Central memory CD8-positive, alpha-beta T cell (primary cell): ENCODE measurements around the gene MAPK10.

Source experiments
- ATAC-seq: fragments of 150-1000 bp; cut with Tn5 transposase; replicated peaks from 2 replicates; pipeline ENCODE4 v1.10.0; 2022; ENCODE audit warnings: mild to moderate bottlenecking, moderate FRiP score, moderate number of reproducible peaks; ENCODE audit not compliant: poor library complexity, severe bottlenecking; ENCODE audit errors: extremely low read depth
- DNase-seq, 2 donors: peaks; one replicate each; pipeline ENCODE4 v3.0.0; 2021; ENCODE audit warnings: low spot score in 2 of 2
- H3K27ac Mint-ChIP-seq: one replicate; pipeline ENCODE4 v1.8.0; 2022; ENCODE audit warnings: low read depth, mild to moderate bottlenecking, moderate library complexity, mixed read lengths
- H3K27me3 Mint-ChIP-seq: one replicate; pipeline ENCODE4 v1.8.0; 2022; ENCODE audit warnings: mixed read lengths
- H3K36me3 Mint-ChIP-seq: one replicate; pipeline ENCODE4 v1.8.0; 2022; ENCODE audit warnings: mild to moderate bottlenecking, moderate library complexity, mixed read lengths; ENCODE audit not compliant: insufficient read depth
- H3K4me1 Mint-ChIP-seq: one replicate; pipeline ENCODE4 v1.8.0; 2022; ENCODE audit warnings: mixed read lengths
- H3K4me3 Mint-ChIP-seq: one replicate; pipeline ENCODE4 v1.8.0; 2022; ENCODE audit warnings: mild to moderate bottlenecking, moderate library complexity, mixed read lengths
- H3K9me3 Mint-ChIP-seq: one replicate; pipeline ENCODE4 v1.8.0; 2022; ENCODE audit warnings: mixed read lengths

Gene MAPK10

GRCh38 chr4:86296865-86297264 is 63.0 kb downstream of the MAPK10 start:
- Mint-ChIP-seq H3K27me3 (no peaks in the 10 kb centered on the region), H3K4me3 (no peak overlapping the region), H3K4me1 (no peaks in the 10 kb centered on the region), H3K9me3 (peaks cover 17% of the 10 kb centered on the region), H3K36me3 (no peaks in the 10 kb centered on the region), H3K27ac (no peak overlapping the region)
- ATAC-seq (no peak), DNase-seq (no peak)

GRCh38 chr4:86294883-86295282 is 65.0 kb downstream of the MAPK10 start:
- Mint-ChIP-seq H3K4me3 (no peak overlapping the region), H3K27ac (no peak overlapping the region), H3K27me3 (no peaks in the 10 kb centered on the region), H3K4me1 (no peaks in the 10 kb centered on the region), H3K36me3 (no peaks in the 10 kb centered on the region), H3K9me3 (peaks cover 20% of the 10 kb centered on the region)
- no peak for ATAC-seq
- DNase-seq = no peak

GRCh38 chr4:86291180-86291579 is 68.7 kb downstream of the MAPK10 start:
- Mint-ChIP-seq H3K4me1 (no peaks in the 10 kb centered on the region), H3K4me3 (no peak overlapping the region), H3K36me3 (no peaks in the 10 kb centered on the region), H3K9me3 (peaks cover 22% of the 10 kb centered on the region), H3K27me3 (no peaks in the 10 kb centered on the region), H3K27ac (no peak overlapping the region)
- no peak for ATAC-seq
- no peak for DNase-seq

GRCh38 chr4:86286726-86287125 is 73.1 kb downstream of the MAPK10 start:
- no peak for DNase-seq
- Mint-ChIP-seq H3K27ac (no peak overlapping the region), H3K27me3 (no peaks in the 10 kb centered on the region), H3K4me1 (no peaks in the 10 kb centered on the region), H3K4me3 (no peak overlapping the region), H3K9me3 (peaks cover 13% of the 10 kb centered on the region), H3K36me3 (no peaks in the 10 kb centered on the region)
- no peak for ATAC-seq

- Mint-ChIP-seq H3K4me1 (no peaks in the 10 kb centered on the region), H3K36me3 (no peaks in the 10 kb centered on the region), H3K4me3 (no peak overlapping the region), H3K9me3 (peaks cover 8% of the 10 kb centered on the region), H3K27ac (no peak overlapping the region), H3K27me3 (no peaks in the 10 kb centered on the region)
- DNase-seq (no peak), ATAC-seq (no peak)
These were observed 76.5 kb downstream of the MAPK10 start for GRCh38 chr4:86283371-86283770.

GRCh38 chr4:86280246-86280645 is 79.6 kb downstream of the MAPK10 start:
- Mint-ChIP-seq H3K9me3 (peaks cover 13% of the 10 kb centered on the region), H3K27me3 (no peaks in the 10 kb centered on the region), H3K27ac (no peak overlapping the region), H3K4me1 (no peaks in the 10 kb centered on the region), H3K36me3 (no peaks in the 10 kb centered on the region), H3K4me3 (no peak overlapping the region)
- ATAC-seq (no peak), DNase-seq (no peak)

- Mint-ChIP-seq H3K36me3 (no peaks in the 10 kb centered on the region), H3K4me3 (no peak overlapping the region), H3K9me3 (peaks cover 9% of the 10 kb centered on the region), H3K27me3 (no peaks in the 10 kb centered on the region), H3K27ac (no peak overlapping the region), H3K4me1 (no peaks in the 10 kb centered on the region)
- DNase-seq (no peak), ATAC-seq (no peak)
These were observed 80.4 kb downstream of the MAPK10 start for GRCh38 chr4:86279293-86279960.

GRCh38 chr4:86278126-86278525 is 81.7 kb downstream of the MAPK10 start:
- Mint-ChIP-seq H3K4me1 (no peaks in the 10 kb centered on the region), H3K27ac (no peak overlapping the region), H3K9me3 (peaks cover 5% of the 10 kb centered on the region), H3K27me3 (no peaks in the 10 kb centered on the region), H3K4me3 (no peak overlapping the region), H3K36me3 (no peaks in the 10 kb centered on the region)
- DNase-seq (no peak), ATAC-seq (no peak)

GRCh38 chr4:86274642-86275041 is 85.2 kb downstream of the MAPK10 start:
- no peaks in the 10 kb centered on the region for H3K4me1 Mint-ChIP-seq
- no peaks in the 10 kb centered on the region for H3K36me3 Mint-ChIP-seq
- no peaks in the 10 kb centered on the region for H3K27me3 Mint-ChIP-seq
- peaks cover 5% of the 10 kb centered on the region for H3K9me3 Mint-ChIP-seq
- DNase-seq (no peak), ATAC-seq (no peak)
- no peak overlapping the region for H3K4me3 Mint-ChIP-seq
- H3K27ac Mint-ChIP-seq = no peak overlapping the region

GRCh38 chr4:86272669-86273068 is 87.2 kb downstream of the MAPK10 start:
- H3K4me1 Mint-ChIP-seq = no peaks in the 10 kb centered on the region
- H3K27me3 Mint-ChIP-seq = no peaks in the 10 kb centered on the region
- ATAC-seq = no peak
- H3K9me3 Mint-ChIP-seq = peaks cover 5% of the 10 kb centered on the region
- H3K4me3 Mint-ChIP-seq = no peak overlapping the region
- no peaks in the 10 kb centered on the region for H3K36me3 Mint-ChIP-seq
- no peak overlapping the region for H3K27ac Mint-ChIP-seq
- DNase-seq = no peak

GRCh38 chr4:86271057-86271456 is 88.8 kb downstream of the MAPK10 start:
- DNase-seq = no peak
- Mint-ChIP-seq H3K36me3 (no peaks in the 10 kb centered on the region), H3K4me1 (no peaks in the 10 kb centered on the region), H3K9me3 (peaks cover 2% of the 10 kb centered on the region), H3K4me3 (no peak overlapping the region), H3K27ac (no peak overlapping the region), H3K27me3 (no peaks in the 10 kb centered on the region)
- no peak for ATAC-seq

- H3K27ac Mint-ChIP-seq = no peak overlapping the region
- H3K4me1 Mint-ChIP-seq = no peaks in the 10 kb centered on the region
- no peaks in the 10 kb centered on the region for H3K27me3 Mint-ChIP-seq
- H3K9me3 Mint-ChIP-seq = peaks cover 4% of the 10 kb centered on the region
- no peak overlapping the region for H3K4me3 Mint-ChIP-seq
- no peak for DNase-seq
- H3K36me3 Mint-ChIP-seq = no peaks in the 10 kb centered on the region
- ATAC-seq = no peak
These were observed 90.5 kb downstream of the MAPK10 start for GRCh38 chr4:86269354-86269753.

GRCh38 chr4:86264241-86264640 is 95.6 kb downstream of the MAPK10 start:
- no peaks in the 10 kb centered on the region for H3K36me3 Mint-ChIP-seq
- no peak overlapping the region for H3K4me3 Mint-ChIP-seq
- H3K27me3 Mint-ChIP-seq = no peaks in the 10 kb centered on the region
- DNase-seq (no peak), ATAC-seq (no peak)
- H3K27ac Mint-ChIP-seq = no peak overlapping the region
- H3K9me3 Mint-ChIP-seq = peaks cover 4% of the 10 kb centered on the region
- H3K4me1 Mint-ChIP-seq = no peaks in the 10 kb centered on the region
